ENCODE data around the gene CFAP100.

GRCh38 chr3:126397610-126398422, 3.1 kb downstream of the CFAP100 start:
- TF ChIP-seq SMC3 (IDR thresholded peaks at IDR 0.05; ENCODE audit: borderline replicate concordance, low read length): no peak
- no peak for TF ChIP-seq PAX8 (IDR thresholded peaks at IDR 0.05)
- TF ChIP-seq IKZF1 (conservative IDR thresholded peaks at IDR 0.05): no peak
- TF ChIP-seq ZNF384 (IDR thresholded peaks at IDR 0.05; ENCODE audit: borderline replicate concordance, low read depth, low read length): no peak
- TF ChIP-seq ZNF24 (IDR thresholded peaks at IDR 0.05): no peak
- TF ChIP-seq EP300 (IDR thresholded peaks at IDR 0.05; ENCODE audit: borderline replicate concordance in 1 of 2, control insufficient read depth in 1 of 2, low read depth in 2 of 2, low read length in 2 of 2): no peak
- no peak for TF ChIP-seq CBX3 (IDR thresholded peaks at IDR 0.05; ENCODE audit: borderline replicate concordance, low read depth)

Measured in GM12878 (cell line).